ENCODE results near the gene METAP1D.

Gene METAP1D

GRCh38 chr2:172114579-172114978, 114.8 kb downstream of the METAP1D start:
- no peak overlapping the region for H3K4me3 Mint-ChIP-seq
- no peaks in the 10 kb centered on the region for H3K4me1 Mint-ChIP-seq
- no peak for DNase-seq (ENCODE audit: low spot score in 2 of 2)
- H3K9me3 Mint-ChIP-seq = no peaks in the 10 kb centered on the region
- H3K36me3 Mint-ChIP-seq (ENCODE audit: insufficient read depth) = no peaks in the 10 kb centered on the region
- peaks cover 53% of the 10 kb centered on the region for H3K27me3 Mint-ChIP-seq
- H3K27ac Mint-ChIP-seq (ENCODE audit: low read depth) = no peak overlapping the region
- no peak for ATAC-seq (replicated peaks; ENCODE audit: extremely low read depth, poor library complexity, severe bottlenecking)

GRCh38 chr2:172116107-172116506, 116.4 kb downstream of the METAP1D start:
- peaks cover 49% of the 10 kb centered on the region for H3K27me3 Mint-ChIP-seq
- ATAC-seq (replicated peaks; ENCODE audit: extremely low read depth, poor library complexity, severe bottlenecking) = no peak

GRCh38 chr2:172119089-172119488, 119.3 kb downstream of the METAP1D start:
- peaks cover 40% of the 10 kb centered on the region for H3K27me3 Mint-ChIP-seq
- no peak overlapping the region for H3K27ac Mint-ChIP-seq (ENCODE audit: low read depth)
- H3K36me3 Mint-ChIP-seq (ENCODE audit: insufficient read depth) = no peaks in the 10 kb centered on the region
- DNase-seq (ENCODE audit: low spot score in 2 of 2) (no peak), ATAC-seq (replicated peaks; ENCODE audit: extremely low read depth, poor library complexity, severe bottlenecking) (no peak)
- no peaks in the 10 kb centered on the region for H3K9me3 Mint-ChIP-seq
- H3K4me3 Mint-ChIP-seq = no peak overlapping the region
- H3K4me1 Mint-ChIP-seq = no peaks in the 10 kb centered on the region

More at GRCh38 chr2:172116107-172116506, 116.4 kb downstream of the METAP1D start:
- Mint-ChIP-seq H3K27ac (ENCODE audit: low read depth) (no peak overlapping the region), H3K4me1 (no peaks in the 10 kb centered on the region), H3K36me3 (ENCODE audit: insufficient read depth) (no peaks in the 10 kb centered on the region), H3K9me3 (no peaks in the 10 kb centered on the region), H3K4me3 (no peak overlapping the region)
- DNase-seq (ENCODE audit: low spot score in 2 of 2) = no peak

- Mint-ChIP-seq H3K4me3 (no peak overlapping the region), H3K27ac (ENCODE audit: low read depth) (no peak overlapping the region), H3K9me3 (no peaks in the 10 kb centered on the region), H3K27me3 (peaks cover 30% of the 10 kb centered on the region), H3K4me1 (no peaks in the 10 kb centered on the region), H3K36me3 (ENCODE audit: insufficient read depth) (no peaks in the 10 kb centered on the region)
- ATAC-seq (replicated peaks; ENCODE audit: extremely low read depth, poor library complexity, severe bottlenecking) (no peak), DNase-seq (ENCODE audit: low spot score in 2 of 2) (no peak)
Measured at GRCh38 chr2:172120118-172120517, 120.4 kb downstream of the METAP1D start.

GRCh38 chr2:172128484-172128883, 128.7 kb downstream of the METAP1D start:
- no peak overlapping the region for H3K4me3 Mint-ChIP-seq
- DNase-seq (ENCODE audit: low spot score in 2 of 2) (no peak), ATAC-seq (replicated peaks; ENCODE audit: extremely low read depth, poor library complexity, severe bottlenecking) (no peak)
- no peaks in the 10 kb centered on the region for H3K4me1 Mint-ChIP-seq
- no peaks in the 10 kb centered on the region for H3K9me3 Mint-ChIP-seq
- no peak overlapping the region for H3K27ac Mint-ChIP-seq (ENCODE audit: low read depth)
- H3K27me3 Mint-ChIP-seq = peaks cover 28% of the 10 kb centered on the region
- H3K36me3 Mint-ChIP-seq (ENCODE audit: insufficient read depth) = no peaks in the 10 kb centered on the region

DNA sequence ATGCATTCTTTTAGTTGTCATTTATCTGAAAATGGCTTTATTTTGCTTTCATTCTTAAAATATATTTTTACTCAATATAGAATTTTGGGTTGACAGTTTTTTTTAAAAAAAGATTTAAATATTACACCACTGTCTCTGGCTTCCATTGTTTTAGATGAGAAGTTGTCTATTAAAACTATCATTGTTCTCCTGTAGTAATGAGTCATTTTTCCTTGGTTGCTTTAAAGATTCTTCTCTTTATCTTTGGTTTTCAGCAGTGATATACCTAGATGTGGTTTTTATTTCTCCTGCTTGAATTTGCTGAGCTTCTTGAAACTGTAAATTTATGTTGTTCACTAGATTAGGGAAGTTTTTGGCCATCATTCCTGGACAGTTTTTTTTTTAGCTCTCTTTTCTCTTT, 129.7 kb downstream of the METAP1D start:
- no peaks in the 10 kb centered on the region for H3K4me1 Mint-ChIP-seq
- H3K27me3 Mint-ChIP-seq = peaks cover 28% of the 10 kb centered on the region
- H3K27ac Mint-ChIP-seq (ENCODE audit: low read depth) = no peak overlapping the region
- no peak for ATAC-seq (replicated peaks; ENCODE audit: extremely low read depth, poor library complexity, severe bottlenecking)
- H3K9me3 Mint-ChIP-seq = no peaks in the 10 kb centered on the region
- no peaks in the 10 kb centered on the region for H3K36me3 Mint-ChIP-seq (ENCODE audit: insufficient read depth)
- no peak overlapping the region for H3K4me3 Mint-ChIP-seq
- no peak for DNase-seq (ENCODE audit: low spot score in 2 of 2)
